Measurements from ENCODE around the gene DGCR2.
"Not testable (repeated sequence)": the region's sequence is repeated elsewhere in the genome, so short reads cannot be mapped to it uniquely, and the experiment has no call there.

Gene DGCR2

DNA sequence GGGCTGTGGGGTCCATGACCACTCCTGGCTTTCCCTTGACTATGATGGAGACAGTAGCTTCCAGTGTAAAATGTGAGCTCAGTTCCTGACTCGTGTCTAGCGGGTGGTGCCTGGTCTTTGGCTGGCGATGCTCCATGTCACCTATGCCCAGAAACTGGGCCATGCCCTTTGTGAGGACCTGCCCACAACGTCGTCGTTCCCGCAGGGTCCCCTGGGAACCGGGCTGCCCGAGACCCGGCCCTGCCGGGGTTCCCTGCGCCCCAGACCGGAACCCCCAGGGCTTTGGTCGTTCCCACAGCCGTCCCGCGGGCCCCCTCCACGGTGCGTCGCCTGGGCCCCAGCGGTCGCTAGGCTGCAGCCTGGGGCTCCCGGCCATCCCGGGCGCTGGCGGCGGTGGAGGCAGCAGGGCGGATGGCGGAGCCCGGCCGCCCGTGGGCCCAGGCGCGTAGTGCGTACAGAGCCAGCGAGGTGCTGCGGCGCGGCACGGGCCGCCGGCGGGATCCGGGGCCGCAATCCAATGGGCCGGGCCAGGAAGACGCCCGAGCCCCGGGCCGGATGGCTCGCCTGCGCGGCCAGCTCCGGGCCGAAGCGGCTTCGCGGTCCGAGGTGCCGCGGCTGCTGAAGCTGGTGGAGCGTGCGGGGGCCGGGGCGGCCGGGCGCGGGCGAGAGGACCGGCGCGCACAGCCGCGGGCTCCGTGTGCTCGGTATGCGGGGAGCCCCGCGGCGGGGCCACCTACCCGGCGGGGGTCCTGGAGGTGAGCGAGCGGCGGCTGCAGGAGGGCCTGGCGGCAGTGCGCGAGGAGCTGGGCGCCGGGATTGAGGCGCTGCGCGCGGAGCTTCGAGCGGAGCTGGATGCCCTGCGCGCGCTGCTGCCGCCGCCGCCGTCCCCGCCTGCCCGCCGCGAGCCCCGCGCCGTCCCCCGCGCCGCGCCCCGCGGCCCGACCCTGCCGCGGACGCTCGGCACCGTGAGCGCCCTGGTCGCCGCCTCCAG is 92.8 kb downstream of the DGCR2 start:
- DNase-seq (ENCODE audit: low read depth): not testable (repeated sequence)

DNA sequence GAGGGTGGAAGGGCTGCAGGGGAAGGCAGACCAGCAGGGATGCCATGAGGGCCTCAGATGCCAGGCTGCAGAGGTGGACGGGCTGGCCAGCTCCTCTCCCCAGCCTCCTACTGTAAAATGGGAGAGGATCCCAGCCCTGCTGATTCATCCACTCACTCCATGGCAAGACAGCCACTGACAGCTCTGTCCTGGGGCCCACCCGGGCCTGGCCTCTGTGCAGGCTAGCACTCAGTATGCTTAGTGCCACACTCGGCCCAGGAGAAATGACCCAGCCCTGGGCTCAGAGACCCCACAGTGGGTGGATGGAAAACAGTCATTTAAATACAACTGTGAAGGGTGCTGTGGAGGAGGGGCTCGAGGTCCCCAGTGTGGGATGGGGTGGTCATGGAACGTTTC is 94.2 kb downstream of the DGCR2 start:
- DNase-seq (ENCODE audit: low read depth): not testable (repeated sequence)

DNA sequence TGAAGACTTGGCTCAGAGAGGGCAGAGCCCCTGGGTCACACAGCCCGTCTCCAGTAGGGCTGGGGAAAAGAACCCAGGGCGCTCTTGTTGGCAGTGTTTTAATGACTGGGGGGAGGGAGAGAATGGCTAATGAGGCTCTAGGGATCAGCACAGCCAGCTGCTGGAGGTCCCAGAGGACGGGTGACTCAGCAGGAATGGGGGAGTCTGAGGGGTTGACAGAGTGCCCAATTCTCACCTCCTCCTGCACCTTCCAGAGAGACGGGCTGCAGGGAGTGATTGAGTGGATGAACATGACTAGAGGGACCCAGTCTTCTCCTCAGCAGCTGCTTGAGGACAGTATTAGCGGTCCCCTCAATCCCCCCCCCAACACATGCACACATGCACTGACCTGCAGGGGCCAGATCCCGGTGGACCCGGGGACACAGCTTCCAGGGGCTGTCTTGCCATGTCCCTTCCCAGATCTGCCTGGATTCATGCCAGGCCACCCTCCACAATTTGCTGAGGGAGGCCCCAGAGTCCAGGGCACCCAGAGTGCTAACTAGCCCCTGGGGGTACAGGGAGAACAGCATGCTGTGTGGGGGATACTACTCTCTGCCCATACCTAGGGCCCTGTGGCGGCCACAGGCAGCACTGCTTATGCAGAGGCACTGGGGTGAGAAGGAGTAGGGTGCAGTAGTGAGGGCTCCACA is 94.7 kb downstream of the DGCR2 start:
- not testable (repeated sequence) for DNase-seq (ENCODE audit: low read depth)

DNA sequence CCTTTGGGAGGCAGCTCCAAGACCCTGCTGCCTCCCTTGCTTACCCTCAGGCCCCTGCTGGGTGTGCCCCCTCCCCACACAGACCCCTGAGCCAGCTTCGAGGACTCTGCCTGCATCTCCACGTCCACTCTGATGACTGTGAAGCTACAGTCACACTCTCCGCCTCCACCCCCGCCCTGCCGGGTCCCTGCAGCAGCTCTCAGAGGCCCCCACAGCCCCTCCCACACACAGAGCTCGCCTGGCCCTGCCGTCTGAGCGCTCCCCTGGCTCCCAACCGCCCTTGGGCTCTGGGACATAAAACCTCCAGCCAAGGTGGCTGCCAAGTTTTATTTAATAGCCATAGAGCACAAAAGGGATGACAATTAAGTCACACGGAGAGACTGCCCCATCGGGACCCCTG is 96.1 kb downstream of the DGCR2 start:
- DNase-seq (ENCODE audit: low read depth): not testable (repeated sequence)

DNA sequence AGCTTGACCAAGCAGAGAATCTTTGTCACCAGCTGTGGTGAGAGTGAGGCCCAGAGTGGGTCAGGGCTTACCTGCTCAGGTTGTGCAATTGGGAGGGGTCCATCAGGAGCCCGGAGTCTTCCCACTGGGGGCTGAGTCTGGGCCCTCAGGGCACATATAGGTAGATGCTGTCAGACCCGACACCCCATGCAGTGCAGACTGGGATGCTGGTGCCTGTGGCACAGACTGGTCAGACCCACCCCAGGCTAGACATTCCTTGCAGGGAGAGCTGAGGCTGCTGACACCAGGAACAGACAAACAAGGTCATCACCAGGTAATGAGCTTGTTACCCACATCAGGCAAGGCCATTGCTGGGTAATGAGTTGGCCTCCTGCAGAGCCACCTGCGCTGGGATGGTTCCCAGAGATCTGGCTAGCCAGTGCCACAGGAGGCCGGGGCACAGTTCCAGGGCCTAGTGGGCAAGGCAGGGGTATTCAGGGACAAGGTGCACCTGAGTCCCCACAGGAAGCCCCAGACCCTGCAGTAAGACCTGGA is 97.2 kb downstream of the DGCR2 start:
- not testable (repeated sequence) for DNase-seq (ENCODE audit: low read depth)

DNA sequence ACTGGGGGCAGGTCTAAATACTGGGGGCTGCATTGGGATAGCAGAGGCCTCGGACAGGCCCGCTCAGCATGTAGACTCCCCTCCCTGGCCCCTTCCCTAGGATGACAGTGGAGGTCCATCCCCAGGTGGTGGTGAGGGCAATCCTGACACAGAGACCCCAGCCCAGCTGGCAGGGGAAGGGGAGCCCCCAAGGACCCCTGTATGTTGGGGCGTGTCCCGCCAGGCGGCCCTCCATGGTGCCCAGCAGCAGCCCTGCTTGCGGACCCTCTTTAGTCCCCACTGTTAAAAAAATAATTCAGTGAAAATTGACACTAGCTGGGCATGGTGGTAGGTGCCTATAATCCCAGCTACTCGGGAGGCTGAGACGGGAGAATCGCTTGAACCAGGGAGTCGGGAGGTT is 98.3 kb downstream of the DGCR2 start:
- not testable (repeated sequence) for DNase-seq (ENCODE audit: low read depth)

DNA sequence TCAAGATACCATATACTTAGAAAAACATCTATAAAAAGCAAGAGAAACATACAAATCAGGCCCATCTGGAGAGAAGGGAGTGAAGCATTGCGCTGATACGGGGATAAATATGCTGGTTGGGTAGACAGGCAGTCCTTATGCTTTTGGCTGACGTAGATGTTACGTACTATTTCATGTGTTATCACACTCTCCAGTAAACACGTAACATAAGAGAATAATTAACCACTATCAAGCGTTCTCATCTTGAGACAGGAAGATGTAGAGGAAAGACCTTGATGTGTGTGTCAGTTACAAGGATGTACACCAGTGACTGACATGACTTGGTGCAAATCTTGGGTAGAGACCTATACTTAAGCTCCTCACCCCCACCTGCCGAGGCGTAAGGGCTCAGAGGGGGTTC is 99.5 kb downstream of the DGCR2 start:
- no peak for DNase-seq (ENCODE audit: low read depth)

DNA sequence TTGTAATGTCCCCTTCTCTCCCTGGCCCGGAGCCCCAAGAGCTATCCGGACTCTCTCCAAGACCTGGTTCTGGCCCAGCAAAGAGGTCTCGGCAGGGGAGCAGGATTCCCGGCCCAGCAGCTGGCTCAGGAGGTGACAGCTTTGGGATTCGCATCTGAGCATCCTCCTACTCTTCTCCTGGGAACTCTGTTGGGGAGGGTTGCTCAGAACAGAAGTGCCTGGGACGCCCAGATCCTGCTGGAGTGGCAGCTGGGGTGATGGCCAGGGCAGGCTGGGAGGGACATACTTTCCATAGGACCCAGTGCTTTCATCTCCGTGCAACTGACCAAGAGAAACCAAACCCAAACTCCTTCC is 102.6 kb downstream of the DGCR2 start:
- no peak for DNase-seq (ENCODE audit: low read depth)

DNA sequence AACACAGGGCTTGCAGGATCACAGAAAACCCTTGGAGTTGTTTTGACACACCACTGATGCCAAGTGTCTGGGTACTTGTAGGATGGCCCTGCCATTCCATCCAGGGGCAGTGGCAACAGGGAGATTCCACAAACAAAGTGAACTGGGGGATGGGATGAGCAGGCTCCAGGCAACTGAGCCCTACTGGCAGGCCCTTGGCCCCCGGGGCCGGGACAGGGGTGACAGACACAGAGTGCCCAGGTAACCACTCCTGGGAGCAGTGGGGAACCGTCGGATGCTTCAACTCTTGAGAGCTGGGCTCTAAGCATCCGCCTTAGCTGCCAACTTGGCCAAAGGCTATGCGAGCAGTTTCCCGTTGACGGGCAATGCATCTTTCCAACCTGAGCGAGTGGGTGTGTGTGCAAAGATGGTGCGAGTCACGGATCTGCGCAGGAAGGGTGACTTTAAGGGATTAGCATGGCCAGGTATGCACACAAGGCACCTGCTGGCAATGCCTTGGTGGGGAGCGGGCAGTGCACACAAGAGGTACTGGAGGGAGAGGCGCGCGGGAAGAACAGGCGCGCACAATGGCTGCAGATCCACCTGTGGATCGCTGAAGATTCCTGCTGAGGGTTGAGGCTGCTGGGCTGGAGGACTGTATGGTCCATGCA is 103.1 kb downstream of the DGCR2 start:
- DNase-seq (ENCODE audit: low read depth): no peak

DNA sequence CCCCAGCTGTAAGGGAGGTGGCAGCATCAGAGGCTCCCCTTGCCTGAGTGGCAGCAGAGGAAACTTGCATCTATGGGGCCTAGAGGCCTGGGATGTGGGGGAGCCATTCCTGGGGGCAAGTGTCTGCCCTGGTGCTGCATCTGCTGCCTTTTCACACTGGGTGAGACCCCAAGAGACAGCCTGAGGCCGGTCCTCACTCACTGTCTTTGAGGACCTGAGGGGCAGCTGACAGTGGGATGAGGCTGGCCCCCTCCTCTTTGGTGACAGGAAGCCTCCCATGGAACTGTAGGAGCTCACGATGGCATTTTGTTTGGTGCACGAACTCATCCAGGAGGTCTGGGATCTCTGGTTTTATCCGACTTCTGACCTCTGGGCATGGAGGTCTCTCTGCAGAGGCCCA is 104.0 kb downstream of the DGCR2 start:
- DNase-seq (ENCODE audit: low read depth): no peak

DNA sequence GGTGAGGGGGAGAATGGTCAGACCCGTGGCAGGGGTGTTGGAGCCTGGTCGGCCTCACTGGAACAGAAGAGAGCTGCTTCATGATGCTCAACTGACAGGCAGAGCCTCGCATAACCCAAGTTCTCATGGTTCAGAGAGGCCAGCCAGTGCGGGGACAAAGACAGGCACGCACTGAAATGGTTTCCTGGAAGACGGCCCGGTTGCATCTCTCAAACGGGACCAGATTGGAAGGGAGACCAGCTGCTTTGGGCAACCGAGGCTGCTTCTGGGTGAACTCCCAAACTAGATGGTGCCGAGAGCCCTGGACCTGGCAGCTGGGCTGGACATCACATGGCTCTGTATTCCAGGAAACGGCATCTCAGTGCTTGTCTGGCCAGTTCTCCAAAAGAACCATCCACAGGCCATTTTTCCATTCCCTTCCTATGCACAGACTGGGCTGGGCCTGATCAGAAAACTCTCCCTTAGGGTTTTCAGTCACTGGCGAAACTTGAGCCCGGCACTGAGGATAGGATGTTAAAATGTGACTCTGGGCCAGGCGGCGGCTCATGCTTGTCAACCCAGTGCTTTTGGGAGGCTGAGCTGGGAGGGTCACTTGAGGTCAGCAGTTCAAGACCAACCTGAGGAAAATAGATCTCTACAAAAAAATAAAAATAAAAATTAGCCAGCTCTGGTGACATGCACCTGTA is 106.0 kb downstream of the DGCR2 start:
- DNase-seq (ENCODE audit: low read depth): no peak

DNA sequence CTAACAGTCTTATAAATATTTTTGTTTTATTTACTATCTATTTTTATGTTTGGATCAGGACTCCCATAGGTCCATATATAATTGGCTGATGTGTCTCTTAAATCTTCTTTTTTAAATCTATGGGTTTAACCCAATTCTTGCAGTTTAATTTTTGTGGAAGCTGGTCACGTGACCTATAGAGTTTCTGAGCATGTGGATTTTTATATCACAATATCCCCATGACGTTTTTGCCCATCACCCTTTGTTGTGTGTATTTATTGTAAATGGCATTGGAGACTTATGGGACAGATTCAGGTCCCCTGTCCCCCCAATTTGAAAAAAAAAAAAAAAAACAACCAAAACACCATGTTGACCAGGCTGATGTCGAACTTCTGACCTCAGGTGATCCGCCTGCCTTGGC is 107.3 kb downstream of the DGCR2 start:
- DNase-seq (ENCODE audit: low read depth): no peak

DNA sequence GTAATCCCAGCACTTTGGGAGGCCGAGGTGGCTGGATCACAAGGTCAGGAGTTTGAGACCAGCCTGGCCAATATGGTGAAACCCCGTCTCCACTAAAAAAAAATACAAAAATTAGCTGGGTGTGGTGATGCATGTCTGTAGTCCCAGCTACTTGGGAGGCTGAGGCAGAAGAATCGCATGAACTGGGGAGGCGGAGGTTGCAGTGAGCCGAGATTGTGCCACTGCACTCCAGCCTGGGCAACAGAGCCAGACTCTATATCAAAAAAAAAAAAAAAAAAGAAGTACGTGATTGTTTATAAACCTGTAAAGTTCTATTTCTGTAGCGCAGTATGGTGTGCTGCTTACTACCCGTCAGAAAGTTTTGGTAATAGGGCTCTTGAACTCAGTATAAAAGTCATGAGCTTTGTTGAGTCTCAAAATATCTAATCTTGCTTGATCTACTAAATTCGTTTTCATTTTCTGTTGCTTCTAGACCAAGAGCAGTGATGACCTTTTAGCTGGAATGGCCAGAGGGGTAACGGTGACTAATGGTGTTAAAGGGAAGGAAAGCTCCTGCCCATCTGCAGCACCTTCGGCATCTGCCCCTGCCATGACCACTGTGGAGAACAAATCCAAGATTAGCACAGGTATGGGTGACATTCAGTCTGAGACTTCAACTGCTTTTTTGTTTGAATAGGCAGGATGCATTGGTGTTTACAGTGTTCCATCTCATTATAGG is 108.2 kb downstream of the DGCR2 start:
- not testable (repeated sequence) for DNase-seq (ENCODE audit: low read depth)

DNA sequence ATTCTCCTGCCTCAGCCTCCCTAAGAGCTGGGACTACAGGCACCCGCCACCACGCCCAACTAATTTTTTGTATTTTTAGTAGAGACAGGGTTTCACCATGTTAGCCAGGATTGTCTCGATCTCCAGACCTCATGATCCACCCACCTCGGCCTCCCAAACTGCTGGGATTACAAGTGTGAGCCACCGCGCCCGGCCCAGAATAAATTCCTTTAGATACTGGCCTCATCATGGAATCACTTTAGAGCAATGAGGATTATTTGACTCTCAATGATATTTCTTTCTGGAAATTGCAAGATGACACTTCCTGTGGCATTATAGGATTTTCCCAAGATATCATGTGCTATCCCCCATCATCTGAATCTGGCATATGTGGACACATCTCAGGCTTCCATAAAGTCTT is 108.8 kb downstream of the DGCR2 start:
- DNase-seq (ENCODE audit: low read depth): not testable (repeated sequence)

DNA sequence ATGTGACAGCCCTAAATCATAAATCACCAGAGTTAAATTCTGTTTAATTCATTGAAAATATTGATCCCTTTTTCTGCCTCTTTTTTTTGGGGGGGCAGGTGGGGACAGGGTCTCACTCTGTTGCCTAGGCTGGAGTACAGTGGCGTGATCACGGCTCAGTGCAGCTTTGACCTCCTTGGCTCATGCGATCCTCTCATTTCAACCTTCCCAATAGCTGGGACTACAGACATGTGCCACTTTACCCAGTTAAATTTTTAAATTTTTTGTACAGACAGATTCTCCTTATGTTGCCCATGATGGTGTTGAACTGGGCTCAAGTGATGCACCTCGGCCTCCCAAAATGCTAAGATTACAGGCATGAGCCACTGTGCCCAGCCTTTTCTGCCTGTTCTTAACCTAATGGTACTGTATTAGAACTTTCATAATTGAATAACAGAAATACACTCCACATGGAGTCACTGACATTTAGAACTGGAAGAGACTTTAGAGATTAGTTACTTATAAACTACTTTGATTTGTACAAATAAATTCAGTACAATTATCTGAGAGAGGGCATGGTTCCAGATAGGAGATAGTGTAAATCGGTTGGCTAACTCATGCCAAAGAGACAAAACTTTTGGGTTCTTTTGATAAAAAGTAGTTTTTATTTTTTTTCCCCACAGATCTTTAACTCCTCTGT is 109.8 kb downstream of the DGCR2 start:
- no peak for DNase-seq (ENCODE audit: low read depth)

DNA sequence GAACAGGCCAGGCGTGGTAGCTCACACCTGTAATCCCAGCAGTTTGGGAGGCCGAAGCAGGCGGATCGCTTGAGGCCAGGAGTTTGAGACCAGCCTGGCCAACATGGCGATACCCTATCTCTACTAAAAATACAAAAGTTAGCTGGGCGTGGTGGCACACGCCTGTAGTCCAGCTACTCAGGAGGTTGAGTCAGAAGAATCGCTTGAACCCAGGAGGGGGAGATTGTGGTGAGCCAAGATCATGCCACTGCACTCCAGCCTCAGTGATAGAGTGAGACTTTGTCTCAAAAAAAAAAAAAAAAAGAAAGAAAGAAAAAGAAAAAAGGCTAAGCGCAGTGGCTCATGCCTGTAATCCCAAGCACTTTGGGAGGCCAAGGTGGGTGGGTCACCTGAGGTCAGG is 110.6 kb downstream of the DGCR2 start:
- DNase-seq (ENCODE audit: low read depth): not testable (repeated sequence)

DNA sequence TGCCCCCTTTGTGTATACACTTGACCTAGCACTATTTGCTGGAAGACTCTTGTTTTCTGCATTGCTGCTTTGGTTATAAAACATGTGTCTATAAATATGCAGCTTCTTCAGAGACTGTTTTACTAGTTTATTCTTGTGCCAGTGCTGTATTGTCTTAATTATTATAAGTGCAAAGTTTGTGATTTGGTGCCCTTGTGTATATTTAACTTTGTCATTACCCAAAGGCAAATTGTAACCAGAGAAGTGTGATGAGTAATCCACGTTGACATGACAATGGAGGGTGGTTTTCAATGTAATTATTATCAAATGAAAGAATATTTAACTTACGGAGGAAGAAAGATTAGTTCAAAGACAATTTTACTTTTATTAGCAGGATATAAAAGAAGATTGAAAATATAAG is 111.1 kb downstream of the DGCR2 start:
- no peak for DNase-seq (ENCODE audit: low read depth)

DNA sequence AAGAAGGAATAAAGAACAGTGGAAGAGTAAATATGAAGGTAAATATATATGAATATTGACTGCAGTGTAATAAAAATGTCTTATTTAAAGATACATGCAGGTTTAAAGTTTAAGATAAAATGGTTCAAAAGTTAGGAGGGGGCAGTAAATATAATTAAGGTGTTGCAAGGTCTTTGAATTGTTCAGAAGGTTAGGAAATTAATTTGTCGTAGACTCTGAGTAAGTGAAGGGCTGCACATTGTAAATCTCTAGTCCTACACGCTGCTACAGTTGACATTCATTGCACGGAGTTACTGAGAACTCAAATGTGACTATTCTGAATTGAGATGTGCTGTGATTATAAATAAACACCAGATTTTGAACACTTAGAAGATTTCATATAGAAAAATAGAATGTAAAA is 116.3 kb downstream of the DGCR2 start:
- DNase-seq (ENCODE audit: low read depth): no peak

DNA sequence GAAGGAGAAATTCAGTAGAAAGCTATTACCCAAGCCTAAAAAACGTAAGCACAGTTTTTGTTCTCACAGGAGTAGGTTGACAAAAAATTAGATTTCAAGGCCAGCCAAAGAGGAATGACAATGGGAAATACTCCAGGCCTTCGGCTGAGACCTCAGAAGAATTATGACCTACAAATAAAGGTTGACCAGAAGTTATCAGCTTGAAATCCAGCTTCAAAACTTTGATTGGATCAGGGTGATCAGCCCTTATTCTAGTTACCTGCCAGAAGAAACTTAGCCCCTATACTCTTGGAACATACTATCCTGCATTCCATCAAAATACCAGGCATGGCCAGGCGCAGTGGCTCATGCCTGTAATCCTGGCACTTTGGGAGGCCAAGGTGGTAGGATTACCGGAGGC is 117.7 kb downstream of the DGCR2 start:
- DNase-seq (ENCODE audit: low read depth): no peak

DNA sequence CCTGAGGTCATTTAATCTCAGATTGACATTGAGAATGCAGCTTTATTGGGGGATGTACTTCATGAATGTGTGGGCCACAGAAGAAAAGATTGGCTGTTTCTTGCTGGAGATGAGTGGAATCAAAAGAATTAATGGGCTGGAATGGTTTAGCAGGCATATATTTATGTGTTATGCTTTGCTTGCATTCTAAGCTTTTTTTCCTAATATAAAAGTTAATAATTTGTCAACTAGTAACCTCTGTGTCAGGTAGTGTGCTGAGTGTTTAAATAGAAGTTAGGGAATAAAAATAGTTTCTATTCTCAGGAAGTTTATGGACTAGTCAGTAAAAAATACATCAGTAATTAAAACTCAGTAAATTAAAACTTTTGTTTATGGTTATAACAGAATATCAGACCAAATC is 118.7 kb downstream of the DGCR2 start:
- no peak for DNase-seq (ENCODE audit: low read depth)

DNA sequence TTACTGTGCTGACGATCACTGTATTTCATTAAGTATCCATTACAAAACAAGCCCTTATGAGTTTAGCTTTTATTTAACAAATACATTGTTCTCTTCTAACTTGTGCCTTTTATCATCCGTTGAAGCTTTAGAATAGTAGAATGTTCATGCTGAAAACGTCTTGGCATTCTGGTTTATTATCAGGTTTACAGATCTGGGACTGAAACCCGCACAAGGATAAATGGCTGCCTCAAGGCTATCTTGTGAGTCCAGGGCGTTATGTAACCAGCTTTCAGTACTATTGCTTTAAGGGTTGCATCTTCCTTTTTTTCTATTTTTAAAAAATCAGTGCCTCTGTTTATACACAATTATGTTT is 119.6 kb downstream of the DGCR2 start:
- no peak for DNase-seq (ENCODE audit: low read depth)
